Measurements from ENCODE around the gene DRC3.
A peak's percentile ranks its signal among the peaks of the same experiment; 100 is the strongest.

Gene DRC3

GRCh38 chr17:18039535-18040260 is 67.0 kb downstream of the DRC3 start:
- H3K4me3 ChIP-seq (replicated peaks in 1 of 2; ENCODE audit: low read depth in 2 of 2, low read length in 2 of 2), result peak overlapping the region; percentile 92 to 94
- TF ChIP-seq CTCF (IDR thresholded peaks at IDR 0.05; ENCODE audit: low read depth, low read length), result no peak
- no peak for DNase-seq (ENCODE audit: low read depth in 2 of 2)

- peak overlapping the region; percentile 92 to 94 for H3K4me3 ChIP-seq (replicated peaks in 1 of 2; ENCODE audit: low read depth in 2 of 2, low read length in 2 of 2)
- DNase-seq (ENCODE audit: low read depth in 2 of 2), result no peak
- TF ChIP-seq CTCF (IDR thresholded peaks at IDR 0.05; ENCODE audit: low read depth, low read length), result no peak
Measured at GRCh38 chr17:18040261-18040858, 67.7 kb downstream of the DRC3 start.

- DNase-seq (ENCODE audit: low read depth in 2 of 2), result peak; percentile 50 to 72
- H3K4me3 ChIP-seq (replicated peaks in 1 of 2; ENCODE audit: low read depth in 2 of 2, low read length in 2 of 2), result no peak overlapping the region
- TF ChIP-seq CTCF (IDR thresholded peaks at IDR 0.05; ENCODE audit: low read depth, low read length), result no peak
Measured at GRCh38 chr17:18041776-18042175, 69.1 kb downstream of the DRC3 start.

GRCh38 chr17:18042983-18043382 is 70.3 kb downstream of the DRC3 start:
- no peak for DNase-seq (ENCODE audit: low read depth in 2 of 2)
- H3K4me3 ChIP-seq (replicated peaks in 1 of 2; ENCODE audit: low read depth in 2 of 2, low read length in 2 of 2), result no peak overlapping the region
- TF ChIP-seq CTCF (IDR thresholded peaks at IDR 0.05; ENCODE audit: low read depth, low read length), result no peak

- no peak for TF ChIP-seq CTCF (IDR thresholded peaks at IDR 0.05; ENCODE audit: low read depth, low read length)
- H3K4me3 ChIP-seq (replicated peaks in 1 of 2; ENCODE audit: low read depth in 2 of 2, low read length in 2 of 2), result no peak overlapping the region
- DNase-seq (ENCODE audit: low read depth in 2 of 2), result peak; percentile 32 to 49
Measured at GRCh38 chr17:18043491-18043890, 70.8 kb downstream of the DRC3 start.

GRCh38 chr17:18044609-18045008 is 71.9 kb downstream of the DRC3 start:
- DNase-seq (ENCODE audit: low read depth in 2 of 2), result no peak
- no peak for TF ChIP-seq CTCF (IDR thresholded peaks at IDR 0.05; ENCODE audit: low read depth, low read length)
- H3K4me3 ChIP-seq (replicated peaks in 1 of 2; ENCODE audit: low read depth in 2 of 2, low read length in 2 of 2), result no peak overlapping the region

Data from cardiac fibroblast (primary cell).